Stimulated activated CD4-positive, alpha-beta T cell treated with anti-CD3 and anti-CD28 coated beads, Interleukin-2, amount 100 ng/mL, for 24 hours (primary cell): ENCODE results near the gene LCE2B.
A peak's percentile ranks its signal among the peaks of the same experiment; 100 is the strongest.
"Not testable (repeated sequence)": the region's sequence is repeated elsewhere in the genome, so short reads cannot be mapped to it uniquely, and the experiment has no call there.

Experiments used
- DNase-seq, 2 donors: peaks; one replicate each; pipeline ENCODE4 v3.0.0-alpha.2; 2020

LCE2B gene, protein sequence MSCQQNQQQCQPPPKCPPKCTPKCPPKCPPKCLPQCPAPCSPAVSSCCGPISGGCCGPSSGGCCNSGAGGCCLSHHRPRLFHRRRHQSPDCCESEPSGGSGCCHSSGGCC

DNA sequence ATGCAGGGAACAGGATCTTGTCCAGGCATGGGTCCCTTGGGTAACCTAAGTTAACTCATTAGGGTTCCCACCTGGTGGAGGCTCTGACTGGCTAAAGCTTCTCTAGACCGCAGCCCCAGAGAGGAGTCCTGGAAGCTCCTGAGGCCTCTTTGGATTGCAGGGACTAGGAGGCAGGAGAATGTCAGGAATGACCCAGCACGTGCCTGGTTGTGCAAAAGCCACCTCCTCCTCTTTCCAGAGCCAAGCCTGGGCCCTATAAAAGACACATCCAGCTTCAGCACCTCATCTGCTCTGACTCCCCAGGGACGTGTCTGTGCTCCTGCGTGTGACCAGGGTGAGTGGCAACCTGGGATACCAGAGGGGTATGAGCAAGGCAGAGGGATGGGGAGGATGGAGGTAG is at the start of gene LCE2B:
Gene LCE2B, plus strand, starts transcription at position 301 of the 400 bp plus-strand sequence. CDS start 721 bp downstream, outside the sequence.
- not testable (repeated sequence) for DNase-seq

DNA sequence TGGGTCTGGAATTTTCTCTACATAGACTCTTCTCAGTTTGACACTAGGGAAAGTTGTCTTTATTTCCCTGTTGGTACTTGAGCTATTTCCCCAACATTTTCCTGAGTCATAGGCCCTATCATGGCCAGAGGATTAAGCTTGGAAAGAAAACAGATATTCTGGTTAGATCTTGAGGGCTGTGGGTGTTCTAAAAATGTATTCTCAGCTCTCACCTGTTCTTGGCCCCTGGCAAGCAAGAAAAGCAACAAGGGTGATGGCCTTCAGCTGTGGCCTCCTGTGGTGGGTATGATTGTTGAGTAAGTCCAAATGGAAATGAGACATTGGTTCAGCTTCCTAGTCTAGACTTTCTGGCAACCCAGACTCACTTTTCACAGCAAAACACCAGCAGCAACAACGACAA is 45.6 kb upstream of the LCE2B start:
- no peak for DNase-seq

DNA sequence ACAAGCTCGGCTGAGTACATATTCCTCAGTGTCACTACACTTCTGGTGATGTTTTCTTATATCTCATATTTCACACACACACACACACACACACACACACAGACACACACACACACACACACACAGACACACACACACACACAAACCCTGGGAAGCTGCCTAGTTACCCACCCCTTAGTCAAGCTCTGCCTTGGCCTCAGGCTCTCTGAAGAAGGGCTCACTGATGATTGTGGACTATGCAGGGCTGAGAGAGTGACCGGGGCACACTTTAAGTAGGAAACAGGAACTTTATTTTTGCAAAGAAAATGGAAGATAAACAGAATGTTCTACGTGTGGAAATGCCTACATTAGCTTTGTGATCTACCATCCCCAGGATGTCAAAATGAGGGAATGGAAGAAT is 42.0 kb upstream of the LCE2B start:
- no peak for DNase-seq

DNA sequence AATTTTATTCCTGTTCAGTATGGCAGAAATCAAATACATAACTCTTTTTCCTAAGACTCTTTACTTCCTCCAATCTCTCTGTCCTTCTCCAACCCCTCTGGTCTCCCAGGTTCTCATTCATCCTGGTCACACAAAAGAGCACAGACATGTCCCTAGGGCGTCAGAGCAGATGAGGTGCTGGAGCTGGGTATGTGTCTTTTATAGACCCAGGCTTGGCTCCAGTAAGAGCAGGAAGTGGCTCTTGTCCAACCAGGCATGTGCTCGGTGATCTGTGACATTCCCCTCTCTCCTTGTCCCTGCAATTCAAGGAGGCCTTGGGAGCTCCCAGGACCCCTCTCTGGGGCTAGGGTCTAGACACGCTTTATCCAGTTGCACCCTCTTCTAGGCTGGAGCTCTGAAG is 40.8 kb upstream of the LCE2B start:
- DNase-seq, result no peak

DNA sequence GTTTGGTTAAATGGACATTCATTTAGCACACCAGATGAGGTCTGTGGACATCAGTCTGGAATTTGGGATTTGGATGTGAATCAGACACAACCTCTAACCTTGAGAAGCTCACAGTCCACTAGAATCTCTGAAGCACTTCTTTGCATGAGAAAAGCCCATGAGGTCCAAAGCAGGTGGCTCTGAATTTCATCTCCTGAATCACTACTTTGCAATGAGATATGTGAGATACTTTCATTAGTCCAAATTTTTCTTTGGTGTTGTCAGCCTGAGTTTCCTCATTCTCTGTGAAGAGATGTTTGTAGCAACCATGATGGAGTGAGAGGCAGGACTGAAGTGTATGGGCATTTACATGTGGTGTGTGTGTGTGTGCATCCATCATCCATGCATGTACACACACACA is 39.3 kb upstream of the LCE2B start:
- no peak for DNase-seq

DNA sequence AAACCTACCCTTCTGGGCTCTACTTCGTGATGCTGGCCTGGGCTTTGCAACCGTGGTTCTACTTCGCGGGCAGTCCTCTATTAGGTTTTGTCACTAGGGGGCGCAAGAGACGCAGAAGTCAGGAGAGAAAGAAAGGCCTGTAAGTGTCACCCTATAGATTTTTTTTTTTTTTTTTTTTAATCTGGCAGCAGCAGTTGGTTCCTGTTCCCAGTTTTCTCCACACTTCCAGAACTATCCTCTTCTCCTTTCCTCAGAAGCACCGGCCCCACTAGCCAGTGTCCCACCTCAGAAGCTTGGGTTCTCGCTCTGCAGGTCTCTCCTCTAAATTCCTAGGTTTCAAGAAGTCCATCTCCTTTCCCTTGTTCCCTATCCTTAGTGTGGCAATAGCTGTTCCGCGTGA is 31.8 kb upstream of the LCE2B start:
- DNase-seq, result peak; percentile 49 to 63

DNA sequence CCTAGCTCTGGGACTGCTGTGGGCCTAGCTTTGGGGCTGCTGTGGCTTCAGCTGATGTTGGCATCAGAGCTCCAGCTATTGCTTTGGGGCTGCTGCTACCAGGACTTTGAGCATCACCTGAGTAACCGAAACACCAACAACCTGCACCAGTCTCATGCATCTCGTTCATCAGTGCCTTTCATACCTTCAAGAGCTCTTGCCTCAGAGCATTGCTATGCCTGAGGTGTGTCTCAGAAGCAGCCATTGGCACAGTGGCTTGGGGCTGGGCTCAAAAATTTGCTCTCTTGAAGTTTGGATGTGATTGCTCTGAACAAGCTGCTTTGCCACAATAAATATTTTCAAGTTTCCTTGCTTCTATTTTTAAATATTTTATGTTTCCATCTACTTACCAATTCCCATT is 29.5 kb upstream of the LCE2B start:
- no peak for DNase-seq

DNA sequence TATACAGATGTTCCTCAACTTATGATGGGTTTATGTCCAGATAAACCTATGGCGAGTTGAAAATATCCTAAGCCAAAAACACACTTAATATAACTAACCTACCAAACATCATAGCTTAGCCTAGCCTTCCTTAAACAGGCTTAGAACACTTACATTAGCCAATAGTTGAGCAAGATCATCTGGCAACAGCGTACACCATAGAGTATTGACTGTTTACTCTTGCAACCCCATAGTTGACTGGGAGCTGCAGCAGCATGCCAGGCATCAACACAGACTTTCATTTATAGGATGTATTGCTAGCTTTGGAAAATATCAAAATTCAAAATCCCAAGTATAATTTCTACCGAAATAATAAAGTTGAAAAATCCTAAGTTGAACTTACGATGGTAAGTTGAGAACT is 28.2 kb upstream of the LCE2B start:
- no peak for DNase-seq

DNA sequence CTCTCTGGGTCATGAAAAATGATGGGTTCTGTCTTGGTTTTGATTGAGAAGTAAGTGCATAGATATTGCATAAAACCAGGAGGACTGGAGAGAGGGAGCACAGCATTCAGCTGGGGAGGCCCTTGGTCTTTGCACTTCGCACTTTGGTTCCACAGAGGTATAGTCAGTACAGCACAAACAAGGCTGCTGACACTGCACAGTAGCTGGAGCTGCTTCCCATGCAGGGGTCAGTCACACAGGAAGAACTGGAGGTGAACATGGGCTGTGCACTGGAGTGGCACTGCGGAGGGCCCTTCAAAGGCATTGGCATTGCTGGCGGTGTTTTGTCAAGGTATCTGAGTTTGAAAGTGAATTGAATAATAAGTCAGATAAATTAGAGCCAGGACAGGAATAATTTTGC is 27.3 kb upstream of the LCE2B start:
- no peak for DNase-seq

DNA sequence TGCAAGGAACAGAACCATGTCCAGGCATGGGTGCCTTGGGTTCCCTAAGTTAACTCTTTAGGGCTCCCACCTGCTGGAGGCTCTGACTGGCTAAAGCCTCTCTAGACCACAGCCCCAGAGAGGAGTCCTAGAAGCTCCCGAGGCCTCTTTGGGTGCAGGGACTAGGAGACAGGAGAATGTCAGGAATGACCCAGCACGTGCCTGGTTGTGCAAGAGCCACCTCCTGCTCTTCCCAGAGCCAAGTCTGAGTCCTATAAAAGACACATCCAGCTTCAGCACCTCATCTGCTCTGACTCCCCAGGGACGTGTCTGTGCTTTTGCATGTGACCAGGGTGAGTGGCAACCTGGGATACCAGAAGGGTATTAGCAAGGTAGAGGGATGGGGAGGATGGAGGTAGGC is 22.8 kb upstream of the LCE2B start, which contains the start of gene LCE2D:
Gene LCE2D, plus strand, starts transcription at position 283 of the 400 bp plus-strand sequence. CDS start 726 bp downstream, outside the sequence.
- DNase-seq, result no peak

DNA sequence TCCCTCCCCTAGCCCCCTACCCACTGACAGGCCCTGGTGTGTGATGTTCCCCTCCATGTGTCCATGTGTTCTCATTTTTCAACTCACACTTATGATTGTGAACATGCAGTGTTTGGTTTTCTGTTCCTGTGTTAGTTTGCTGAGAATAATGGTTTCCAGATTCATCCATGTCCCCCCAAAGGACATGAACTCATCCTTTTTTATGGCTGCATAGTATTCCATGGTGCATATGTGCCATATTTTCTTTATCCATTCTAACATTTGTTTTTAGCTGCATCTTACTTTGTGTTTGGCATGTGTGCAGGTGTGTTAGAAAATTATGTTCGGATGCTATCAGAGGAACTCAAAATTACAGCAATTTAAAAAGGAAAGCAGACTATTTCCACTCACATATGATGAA is 19.8 kb upstream of the LCE2B start:
- DNase-seq, result not testable (repeated sequence)

DNA sequence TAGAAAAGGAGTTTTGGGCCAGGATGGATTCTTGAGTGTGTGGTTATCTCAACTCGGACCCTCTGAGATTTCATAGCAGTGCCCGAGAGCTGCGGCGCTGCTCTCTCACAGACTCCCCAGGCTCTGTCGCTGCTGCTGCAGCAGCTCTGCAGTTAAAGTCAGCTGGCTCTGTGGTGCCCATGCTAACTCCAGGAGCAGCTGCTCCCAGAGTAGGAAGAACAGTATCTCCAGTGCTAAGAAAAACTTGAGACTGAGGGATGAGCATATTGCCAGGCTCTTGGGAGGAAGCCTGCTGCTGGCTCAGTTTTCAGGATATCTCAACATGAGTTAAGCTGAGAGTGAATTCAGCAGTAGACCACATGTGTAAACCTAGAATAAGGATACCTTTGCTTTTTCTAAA is 18.3 kb upstream of the LCE2B start:
- no peak for DNase-seq

DNA sequence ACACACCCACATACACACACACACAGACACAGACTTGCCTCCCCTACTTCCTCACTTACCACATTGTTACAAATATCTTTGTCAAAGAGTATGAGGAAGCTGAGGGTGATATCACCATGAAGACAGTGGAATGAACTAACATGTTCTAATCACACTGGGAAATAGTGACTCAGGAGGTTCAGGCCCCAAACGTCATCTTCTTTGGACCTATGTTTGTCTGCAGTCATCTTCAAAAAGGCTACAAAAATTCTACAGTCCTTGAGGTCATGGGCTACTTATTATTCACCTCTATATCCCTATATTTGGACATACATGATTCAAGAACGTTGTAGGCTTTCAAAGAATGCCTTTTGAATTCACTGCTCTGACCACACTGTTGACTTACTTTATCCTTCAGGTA is 12.9 kb upstream of the LCE2B start:
- no peak for DNase-seq

DNA sequence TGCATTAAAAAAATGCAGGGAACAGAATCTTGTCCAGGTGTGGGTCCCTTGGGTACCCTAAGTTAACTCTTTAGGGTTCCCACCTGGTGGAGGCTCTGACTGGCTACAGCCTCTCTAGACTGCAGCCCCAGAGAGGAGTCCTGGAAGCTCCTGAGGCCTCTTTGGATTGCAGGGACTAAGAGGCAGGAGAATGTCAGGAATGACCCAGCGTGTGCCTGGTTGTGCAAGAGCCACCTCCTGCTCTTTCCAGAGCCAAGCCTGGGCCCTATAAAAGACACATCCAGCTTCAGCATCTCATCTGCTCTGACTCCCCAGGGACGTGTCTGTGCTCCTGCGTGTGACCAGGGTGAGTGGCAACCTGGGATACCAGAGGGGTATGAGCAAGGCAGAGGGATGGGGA is 10.9 kb upstream of the LCE2B start, which contains the start of gene LCE2C:
Gene LCE2C, plus strand, starts transcription at position 297 of the 400 bp plus-strand sequence. CDS start 737 bp downstream, outside the sequence.
- not testable (repeated sequence) for DNase-seq

DNA sequence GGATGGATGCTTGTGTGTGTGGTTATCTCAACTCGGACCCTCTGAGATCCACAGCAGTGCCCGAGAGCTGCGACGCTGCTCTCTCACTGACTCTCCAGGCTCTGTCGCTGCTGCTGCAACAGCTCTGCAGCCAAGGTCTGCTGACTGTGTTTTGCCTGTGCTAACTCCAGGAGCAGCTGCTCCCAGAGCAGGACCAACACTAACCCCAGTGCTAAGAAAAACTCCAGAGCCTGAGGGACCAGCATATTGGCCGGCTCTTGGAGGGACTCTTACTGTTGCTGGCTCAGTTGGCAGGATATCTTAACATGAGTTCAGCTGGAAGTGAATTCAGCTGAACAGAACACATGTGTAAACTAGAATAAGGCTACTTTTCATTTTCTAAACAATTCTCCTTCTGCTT is 6.5 kb upstream of the LCE2B start:
- no peak for DNase-seq

DNA sequence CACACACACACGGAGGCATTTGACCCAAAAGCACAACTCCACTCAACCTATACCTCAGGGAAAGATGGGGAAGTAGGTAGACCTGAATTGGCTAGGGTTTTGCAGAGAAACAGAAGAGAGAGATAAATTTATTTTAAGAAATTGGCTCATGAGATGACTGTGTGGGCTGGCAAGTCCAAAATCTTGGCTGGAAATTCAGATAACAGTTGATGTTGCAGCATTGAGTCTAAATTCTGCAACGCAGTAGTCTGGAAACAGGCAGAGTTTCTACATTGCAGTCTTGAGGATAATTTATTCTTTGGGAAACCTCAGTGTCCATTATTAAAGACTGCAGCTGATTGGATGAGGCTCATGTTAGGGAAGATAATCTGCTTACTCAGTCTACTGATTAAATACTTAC is 4.3 kb upstream of the LCE2B start:
- DNase-seq, result no peak

DNA sequence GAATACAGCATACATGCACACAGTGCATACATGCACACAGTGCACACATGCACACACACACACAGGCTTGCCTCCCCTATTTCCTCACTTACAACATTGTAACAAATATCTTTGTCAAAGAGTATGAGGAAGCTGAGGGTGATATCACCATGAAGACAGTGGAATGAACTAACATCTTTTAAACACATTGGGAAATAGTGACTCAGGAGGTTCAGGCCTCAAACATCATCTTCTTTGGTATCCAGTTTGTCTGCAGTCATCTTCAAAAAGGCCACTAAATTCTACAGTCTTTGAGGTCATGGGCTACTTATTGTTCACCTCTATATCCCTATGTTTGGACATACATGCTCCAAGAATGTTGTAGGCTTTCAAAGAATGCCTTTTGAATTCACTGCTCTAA is 2.1 kb upstream of the LCE2B start:
- DNase-seq, result no peak

DNA sequence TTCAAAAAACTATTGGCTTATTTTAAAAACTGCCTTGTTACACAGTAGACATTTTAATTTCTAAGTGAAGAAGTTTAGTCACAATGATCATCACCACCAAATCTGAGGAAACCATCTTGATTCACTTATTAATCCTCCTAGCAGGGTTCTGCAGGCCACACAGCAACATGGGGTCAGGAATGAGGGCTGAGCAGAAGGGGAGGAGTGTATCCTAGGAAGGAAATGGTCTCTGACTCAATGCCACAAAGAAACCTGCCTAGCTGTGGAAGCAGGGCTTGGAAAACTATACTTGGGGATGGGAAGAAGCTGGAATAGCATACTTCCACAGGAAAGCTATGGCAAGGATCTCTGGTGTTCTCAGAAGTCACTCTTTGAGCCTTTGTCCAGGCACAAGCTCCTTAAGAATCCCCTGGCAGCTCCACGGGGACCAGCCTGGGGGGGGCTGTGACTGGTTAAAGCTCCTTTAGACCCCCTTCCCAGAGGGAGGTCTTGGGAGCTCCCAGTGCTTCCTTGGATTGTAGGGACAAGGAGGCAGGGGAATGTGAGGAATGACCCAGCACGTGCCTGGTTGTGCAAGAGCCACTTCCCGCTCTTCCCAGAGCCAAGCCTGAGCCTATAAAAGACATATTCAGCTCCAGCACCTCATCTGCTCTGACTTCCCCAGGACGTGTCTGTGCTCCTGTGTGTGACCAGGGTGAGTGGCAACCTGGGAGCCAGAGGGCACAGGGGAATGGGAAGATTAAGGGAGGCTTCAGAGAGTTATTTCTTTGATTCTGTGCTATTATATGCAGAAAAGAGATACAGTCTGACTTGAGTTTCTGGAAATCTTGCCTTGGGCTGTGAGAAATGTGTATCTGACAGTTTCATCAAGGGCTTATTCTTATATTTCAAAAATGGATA is 12.0 kb downstream of the LCE2B start, which contains the start of gene LCE2A:
Gene LCE2A, plus strand, starts transcription at position 645 of the 900 bp plus-strand sequence. CDS start 557 bp downstream, outside the sequence.
- DNase-seq, result no peak

DNA sequence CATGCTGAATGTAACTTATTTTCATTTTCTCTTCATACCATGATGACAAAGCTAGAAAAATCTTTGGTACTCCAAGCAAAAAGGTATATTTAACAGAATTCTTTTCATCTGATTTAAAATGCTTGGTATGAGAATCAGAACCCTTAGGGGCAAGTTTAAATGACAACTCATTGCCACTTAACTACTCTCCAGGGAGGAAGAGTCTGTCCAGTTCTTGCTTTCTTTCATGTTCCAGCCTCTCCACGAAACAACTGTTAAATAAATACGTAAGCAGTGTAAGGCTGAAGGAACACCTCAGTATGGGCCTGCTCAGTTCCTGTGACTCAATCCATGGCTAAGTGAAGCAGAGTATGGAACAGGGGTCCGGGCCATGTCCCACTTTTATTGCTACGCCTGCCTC is 13.8 kb downstream of the LCE2B start:
- DNase-seq, result no peak

DNA sequence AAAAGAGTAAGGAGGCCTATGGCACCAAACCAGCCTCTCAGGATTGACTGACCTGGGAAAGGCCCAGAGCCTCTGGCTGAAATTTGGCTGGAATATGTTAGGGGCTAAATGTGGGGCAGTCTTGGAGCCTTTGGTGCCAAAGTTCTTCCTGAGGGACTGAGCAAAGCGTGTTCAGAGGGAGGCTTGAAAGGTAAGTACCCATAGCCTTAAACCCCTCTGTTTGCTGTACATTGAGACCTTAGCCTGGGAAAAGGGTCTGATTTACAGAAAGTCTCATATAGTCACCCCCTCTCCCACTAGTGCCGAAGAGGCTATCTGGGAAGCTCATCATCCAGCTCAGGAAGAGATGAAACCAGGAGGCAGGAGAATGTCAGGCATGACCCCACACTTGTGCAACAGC is 21.9 kb downstream of the LCE2B start, which contains the start of gene LCE4A:
Gene LCE4A, plus strand, starts transcription at position 301 of the 400 bp plus-strand sequence. CDS start 916 bp downstream, outside the sequence.
- no peak for DNase-seq

DNA sequence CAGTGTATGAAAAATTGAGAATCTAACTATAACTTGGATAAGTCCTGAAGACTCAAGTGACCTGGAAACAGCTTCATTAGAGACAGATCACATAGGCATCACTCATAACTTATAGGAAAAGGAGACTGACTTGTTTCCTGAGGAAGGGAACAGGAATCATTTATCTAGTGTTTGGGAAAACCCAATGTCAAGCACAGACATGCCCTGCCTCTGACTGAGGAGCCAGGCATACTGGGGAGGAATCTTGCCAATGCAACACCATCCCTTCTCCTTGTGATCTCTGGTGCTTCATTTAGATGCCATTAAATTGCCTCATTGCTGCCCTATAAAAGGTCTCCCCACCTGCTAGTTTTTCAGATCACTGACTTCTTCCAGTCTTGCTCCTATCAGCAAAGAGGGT is 32.3 kb downstream of the LCE2B start:
- no peak for DNase-seq

DNA sequence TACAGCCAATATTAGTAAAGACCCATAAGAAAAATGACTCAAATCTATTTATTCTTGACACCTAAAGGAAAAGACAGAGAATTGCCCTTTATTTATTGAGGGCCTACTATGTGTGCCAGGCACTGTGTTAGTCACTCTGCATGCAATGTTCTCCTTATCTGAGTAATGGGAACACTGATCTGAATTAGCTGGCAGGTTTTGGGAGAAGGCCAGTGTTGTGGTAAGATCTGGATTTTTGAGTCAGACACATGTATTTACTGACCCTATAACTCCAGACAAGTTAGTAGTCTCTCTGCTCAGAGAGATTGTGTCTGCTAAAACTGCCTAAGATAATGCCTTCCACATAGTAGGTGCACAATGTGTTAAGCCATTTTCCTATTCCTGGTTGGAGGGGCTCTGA is 39.3 kb downstream of the LCE2B start:
- no peak for DNase-seq

DNA sequence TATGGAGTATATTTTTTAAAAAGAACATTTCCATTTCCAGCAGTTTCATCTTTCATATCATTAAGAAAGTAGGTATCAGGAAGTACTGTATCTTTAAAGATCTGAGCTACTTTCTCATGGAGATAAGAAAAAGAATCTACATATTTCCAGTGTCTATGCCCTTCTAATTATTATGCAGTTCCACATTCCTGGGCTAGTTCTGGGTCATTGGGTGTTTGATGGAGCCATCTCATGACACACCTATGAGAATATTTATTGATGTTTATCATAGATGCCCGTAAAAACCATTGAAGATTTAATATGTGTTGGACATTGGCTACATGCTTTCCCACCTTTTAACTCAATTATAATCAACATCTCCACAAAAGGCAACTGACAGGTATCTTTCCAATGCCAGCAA is 43.1 kb downstream of the LCE2B start:
- no peak for DNase-seq

DNA sequence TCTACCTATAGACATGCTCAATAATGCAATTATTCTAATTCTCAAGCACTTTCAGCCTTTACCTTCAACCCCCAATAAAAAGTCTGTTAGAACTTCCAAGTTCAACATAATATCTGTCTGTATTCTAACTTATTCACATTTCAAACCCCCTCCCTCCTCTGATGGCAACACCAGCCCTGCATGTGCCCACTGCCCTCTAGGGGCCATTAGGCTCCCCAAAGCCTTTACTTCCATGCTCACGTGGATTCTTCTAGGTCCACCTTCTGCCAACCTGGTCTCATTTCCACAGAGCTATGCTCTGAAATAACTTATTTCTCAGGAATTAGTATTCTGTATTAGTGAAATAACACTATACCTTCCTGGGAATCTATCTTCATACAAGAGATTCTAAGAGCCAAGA is 49.7 kb downstream of the LCE2B start:
- no peak for DNase-seq
